Measurements from ENCODE around the gene TRA2A. TPM values are rescaled to one million over a fixed set of nuclear protein-coding genes. Genes with fewer than 3 reads are reported as not detected.

Gene TRA2A
- total RNA-seq, result 10 to 100 TPM; 40.3 to 72.9 (median 46.2) TPM

DNA sequence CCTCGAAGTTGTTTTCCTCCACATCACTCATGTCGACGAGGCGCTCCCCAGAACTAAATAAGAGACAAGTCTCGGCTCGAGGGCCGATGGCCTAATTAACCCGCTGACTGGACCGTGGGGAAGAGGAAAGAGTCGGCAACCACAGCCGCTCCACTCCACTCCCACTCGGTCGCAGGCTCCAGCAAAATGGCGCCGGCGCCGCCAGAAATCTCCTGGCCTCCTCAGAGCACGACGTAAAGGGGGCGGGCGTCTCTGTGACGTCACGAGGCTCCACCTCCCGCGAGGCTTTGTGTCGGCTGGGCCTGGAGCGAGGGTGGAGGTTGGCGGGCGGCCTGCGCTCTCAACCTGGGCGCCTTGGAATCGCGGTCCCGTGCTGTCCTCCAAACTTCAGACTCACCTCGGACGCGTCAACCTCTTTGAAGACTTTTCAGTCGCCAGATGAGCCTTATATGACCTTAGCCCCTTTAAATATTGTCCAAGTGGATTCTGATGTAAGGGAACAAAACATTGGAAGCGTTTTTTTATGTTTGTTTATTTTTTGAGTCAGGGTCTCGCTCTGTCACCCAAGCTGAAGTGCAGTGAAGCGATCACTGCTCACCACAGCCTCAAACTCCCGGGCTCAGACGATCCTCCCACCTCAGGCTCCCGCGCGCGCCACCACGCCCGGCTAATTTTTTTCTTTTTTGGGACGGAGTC, at the start of gene TRA2A:
Gene TRA2A, minus strand, starts transcription at position 188 of the 696 bp plus-strand sequence. Its CDS starts 157 bp downstream, at position 31.
- no peaks in the 10 kb centered on the region for H3K27me3 ChIP-seq
- peak within 1 kb of the TSS; percentile 85 to 98 (median 96) for H3K4me3 ChIP-seq
- TF ChIP-seq, protein P1, sequence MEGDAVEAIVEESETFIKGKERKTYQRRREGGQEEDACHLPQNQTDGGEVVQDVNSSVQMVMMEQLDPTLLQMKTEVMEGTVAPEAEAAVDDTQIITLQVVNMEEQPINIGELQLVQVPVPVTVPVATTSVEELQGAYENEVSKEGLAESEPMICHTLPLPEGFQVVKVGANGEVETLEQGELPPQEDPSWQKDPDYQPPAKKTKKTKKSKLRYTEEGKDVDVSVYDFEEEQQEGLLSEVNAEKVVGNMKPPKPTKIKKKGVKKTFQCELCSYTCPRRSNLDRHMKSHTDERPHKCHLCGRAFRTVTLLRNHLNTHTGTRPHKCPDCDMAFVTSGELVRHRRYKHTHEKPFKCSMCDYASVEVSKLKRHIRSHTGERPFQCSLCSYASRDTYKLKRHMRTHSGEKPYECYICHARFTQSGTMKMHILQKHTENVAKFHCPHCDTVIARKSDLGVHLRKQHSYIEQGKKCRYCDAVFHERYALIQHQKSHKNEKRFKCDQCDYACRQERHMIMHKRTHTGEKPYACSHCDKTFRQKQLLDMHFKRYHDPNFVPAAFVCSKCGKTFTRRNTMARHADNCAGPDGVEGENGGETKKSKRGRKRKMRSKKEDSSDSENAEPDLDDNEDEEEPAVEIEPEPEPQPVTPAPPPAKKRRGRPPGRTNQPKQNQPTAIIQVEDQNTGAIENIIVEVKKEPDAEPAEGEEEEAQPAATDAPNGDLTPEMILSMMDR (IDR thresholded peaks at IDR 0.05), result peak in 1 of 3 donors; percentile 9
- peak; percentile 93 for TF ChIP-seq POLR2A (IDR thresholded peaks at IDR 0.05)
- peak; percentile 96 to 99 (median 97) for TF ChIP-seq POLR2AphosphoS5 (IDR thresholded peaks at IDR 0.05)
- DNase-seq (ENCODE audit: low spot score in 2 of 2), result peak; percentile 96 to 98
- peak within 1 kb of the TSS; percentile 96 to 100 for H3K27ac ChIP-seq
- H3K36me3 ChIP-seq, result no peaks in the 10 kb centered on the region
- intact Hi-C loops (cut with DNase I; ENCODE audit: low total_unique reads), result no loop called here
- H3K4me1 ChIP-seq, result peaks cover 0 to 5% of the 10 kb centered on the region in 2 donors
- H3K9me3 ChIP-seq, result no peaks in the 10 kb centered on the region

DNA sequence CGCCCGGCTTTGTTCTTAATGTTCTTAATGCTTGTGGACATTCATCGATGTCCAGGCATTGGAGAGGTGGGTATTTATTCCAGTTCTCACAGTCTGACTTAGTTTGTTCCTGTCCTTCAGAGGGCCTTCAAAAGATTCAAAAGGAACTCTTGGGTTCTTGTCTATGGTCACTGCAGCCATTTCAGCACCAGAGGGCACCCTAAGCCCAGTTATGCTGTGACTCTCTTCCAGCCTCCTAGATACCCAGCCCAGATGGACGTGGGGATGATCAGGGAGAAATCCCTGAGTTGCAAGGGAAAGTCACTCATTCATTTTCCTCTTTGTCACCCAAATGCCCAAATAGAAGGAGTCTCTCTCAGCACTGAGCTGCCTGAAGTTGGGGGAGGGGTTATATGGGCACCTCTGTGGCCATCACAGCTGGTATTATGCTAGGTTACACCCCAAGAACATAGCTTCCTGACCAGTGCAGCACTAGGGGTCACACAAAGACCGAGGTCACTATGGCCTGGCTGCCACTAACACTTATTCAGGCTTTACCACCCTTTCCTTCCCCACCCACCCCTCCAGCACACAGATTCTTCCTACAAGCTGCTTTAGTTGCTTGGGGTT, 38.9 kb upstream of the TRA2A start:
- TF ChIP-seq POLR2AphosphoS5 (IDR thresholded peaks at IDR 0.05), result no peak
- TF ChIP-seq, protein P1 (IDR thresholded peaks at IDR 0.05), result peak; percentile 12 to 91 (median 81)
- no peaks in the 10 kb centered on the region for H3K36me3 ChIP-seq
- DNase-seq (ENCODE audit: low spot score in 2 of 2), result peak; percentile 41 to 67
- H3K9me3 ChIP-seq, result no peaks in the 10 kb centered on the region
- H3K4me3 ChIP-seq, result no peak overlapping the region
- H3K4me1 ChIP-seq, result no peaks in the 10 kb centered on the region
- H3K27ac ChIP-seq, result no peak overlapping the region
- intact Hi-C loops (cut with DNase I; ENCODE audit: low total_unique reads), result no loop called here
- H3K27me3 ChIP-seq, result no peaks in the 10 kb centered on the region

DNA sequence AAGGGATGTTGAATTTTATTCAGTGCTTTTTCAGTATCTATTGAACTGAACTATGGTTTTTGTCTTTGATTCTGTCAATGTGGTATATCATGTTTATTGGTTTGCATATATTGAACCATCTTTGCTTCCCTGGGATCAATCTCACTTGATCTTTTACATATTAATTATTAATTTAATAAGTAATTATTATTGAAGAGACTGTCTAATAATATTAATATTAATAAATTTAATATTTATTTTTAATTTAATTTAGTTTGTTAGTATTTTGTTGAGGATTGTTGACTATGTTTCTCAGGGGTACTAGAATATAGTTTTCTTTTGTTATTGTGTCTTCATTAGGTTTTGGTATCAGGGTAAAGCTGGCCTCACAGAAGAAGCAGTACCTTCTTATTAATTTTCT, 26.5 kb upstream of the TRA2A start:
- Histone ChIP-seq H3K36me3 (no peaks in the 10 kb centered on the region), H3K4me3 (no peak overlapping the region), H3K4me1 (no peaks in the 10 kb centered on the region), H3K27me3 (no peaks in the 10 kb centered on the region), H3K9me3 (no peaks in the 10 kb centered on the region), H3K27ac (no peak overlapping the region)
- no peak for TF ChIP-seq POLR2A (IDR thresholded peaks at IDR 0.05)
- TF ChIP-seq POLR2AphosphoS5 (IDR thresholded peaks at IDR 0.05), result no peak
- TF ChIP-seq, protein P1 (IDR thresholded peaks at IDR 0.05), result no peak
- no peak for DNase-seq (ENCODE audit: low spot score in 2 of 2)
- intact Hi-C loops (cut with DNase I; ENCODE audit: low total_unique reads), result no loop called here

DNA sequence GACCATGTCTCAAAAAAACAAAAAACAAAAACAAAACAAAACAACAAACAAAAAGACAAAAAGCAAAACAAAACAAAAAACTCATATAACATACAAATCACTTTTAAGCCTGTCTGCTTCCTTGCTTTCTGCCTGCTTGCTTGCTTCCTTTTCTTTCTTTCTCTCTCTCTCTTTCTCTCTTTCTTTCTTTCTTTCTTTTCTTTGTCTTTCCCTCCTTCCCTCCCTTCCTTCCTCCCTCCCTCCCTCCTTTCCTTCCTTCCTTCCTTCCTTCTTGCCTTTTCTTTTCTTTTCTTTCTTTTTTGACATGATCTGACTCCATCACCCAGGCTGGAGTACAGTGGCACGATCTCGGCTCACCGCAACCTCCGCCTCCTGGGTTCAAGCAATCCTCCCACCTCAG, 15.9 kb upstream of the TRA2A start:
- TF ChIP-seq POLR2A (IDR thresholded peaks at IDR 0.05) (no peak), POLR2AphosphoS5 (IDR thresholded peaks at IDR 0.05) (no peak)
- TF ChIP-seq, protein P1 (IDR thresholded peaks at IDR 0.05), result no peak
- Histone ChIP-seq H3K4me3 (no peak overlapping the region), H3K27me3 (no peaks in the 10 kb centered on the region), H3K4me1 (no peaks in the 10 kb centered on the region), H3K36me3 (no peaks in the 10 kb centered on the region), H3K9me3 (no peaks in the 10 kb centered on the region), H3K27ac (no peak overlapping the region)
- no peak for DNase-seq (ENCODE audit: low spot score in 2 of 2)
- intact Hi-C loops (cut with DNase I; ENCODE audit: low total_unique reads), result no loop called here

DNA sequence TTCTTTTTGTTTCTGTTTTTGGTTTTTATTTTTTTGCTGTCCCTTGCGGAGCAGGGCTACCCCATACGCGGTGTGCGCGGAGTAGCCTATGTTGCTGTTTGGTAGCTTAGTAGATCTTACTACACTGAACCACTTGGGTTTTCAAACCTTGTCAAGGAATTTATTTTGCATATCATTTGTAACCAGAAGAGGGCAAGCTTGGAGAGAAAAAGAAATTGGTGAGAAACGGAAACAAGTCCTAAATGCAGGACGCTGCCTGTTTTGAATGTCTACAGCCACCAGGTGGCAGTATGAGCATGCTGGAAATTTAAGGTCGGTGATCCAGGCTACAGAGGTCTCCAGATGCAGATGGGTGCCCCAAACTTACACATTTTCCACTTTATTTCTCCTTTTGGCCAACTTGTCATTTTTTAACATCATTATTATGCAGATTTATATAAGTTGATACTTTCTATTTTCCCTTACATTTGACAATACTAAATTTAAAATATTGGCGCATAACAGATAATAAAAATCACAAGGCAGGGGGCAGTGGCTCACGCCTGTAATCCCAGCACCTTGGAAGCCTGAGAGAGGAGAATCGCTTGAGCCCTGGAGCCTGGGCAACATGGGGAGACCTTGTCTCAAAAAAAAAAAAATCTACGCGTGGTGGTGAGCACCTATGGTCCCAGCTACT, 15.3 kb upstream of the TRA2A start:
- DNase-seq (ENCODE audit: low spot score in 2 of 2), result peak; percentile 59 to 76
- Histone ChIP-seq H3K4me3 (no peak overlapping the region), H3K9me3 (no peaks in the 10 kb centered on the region), H3K4me1 (no peaks in the 10 kb centered on the region), H3K27ac (no peak overlapping the region), H3K27me3 (no peaks in the 10 kb centered on the region), H3K36me3 (no peaks in the 10 kb centered on the region)
- intact Hi-C loops (cut with DNase I; ENCODE audit: low total_unique reads), result no loop called here
- TF ChIP-seq POLR2A (IDR thresholded peaks at IDR 0.05), result no peak
- TF ChIP-seq, protein P1 (IDR thresholded peaks at IDR 0.05), result peak; percentile 74 to 96 (median 94)
